GM10266 (cell line): Measurements from ENCODE around the gene SPOCK2.

ENCODE experiments used
- DNase-seq: peaks from one replicate; pipeline ENCODE4 v3.0.0; 2012; ENCODE audit errors: extremely low spot score
- TF ChIP-seq, protein P1 (sequence below): IDR thresholded peaks from 2 replicates; pipeline ENCODE4 v1.5.1; 2012; ENCODE audit warnings: mild to moderate bottlenecking, low read depth; ENCODE audit not compliant: control insufficient read depth, insufficient read depth; ENCODE audit errors: missing control alignments

The SPOCK2 gene

DNA sequence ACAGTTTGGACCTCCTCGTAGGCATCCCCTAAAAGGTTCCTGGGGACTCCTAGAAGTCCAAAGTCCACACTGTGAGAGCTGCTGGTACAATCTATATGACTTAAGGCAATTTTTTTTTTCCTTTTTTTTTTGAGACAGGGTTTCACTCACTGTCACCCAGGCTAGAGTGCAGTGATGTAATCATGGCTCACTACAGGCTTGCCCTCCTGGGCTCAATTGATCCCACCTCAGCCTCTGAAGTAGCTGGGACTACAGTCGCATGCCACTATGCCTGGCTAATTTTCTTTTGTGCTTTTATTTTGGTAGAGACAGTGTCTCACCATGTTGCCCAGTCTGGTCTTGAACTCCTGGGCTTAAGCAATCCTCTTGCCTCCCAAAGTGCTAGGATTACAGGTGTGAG lies 4.6 kb upstream of the SPOCK2 start:
- DNase-seq, result no peak
- TF ChIP-seq, protein P1, sequence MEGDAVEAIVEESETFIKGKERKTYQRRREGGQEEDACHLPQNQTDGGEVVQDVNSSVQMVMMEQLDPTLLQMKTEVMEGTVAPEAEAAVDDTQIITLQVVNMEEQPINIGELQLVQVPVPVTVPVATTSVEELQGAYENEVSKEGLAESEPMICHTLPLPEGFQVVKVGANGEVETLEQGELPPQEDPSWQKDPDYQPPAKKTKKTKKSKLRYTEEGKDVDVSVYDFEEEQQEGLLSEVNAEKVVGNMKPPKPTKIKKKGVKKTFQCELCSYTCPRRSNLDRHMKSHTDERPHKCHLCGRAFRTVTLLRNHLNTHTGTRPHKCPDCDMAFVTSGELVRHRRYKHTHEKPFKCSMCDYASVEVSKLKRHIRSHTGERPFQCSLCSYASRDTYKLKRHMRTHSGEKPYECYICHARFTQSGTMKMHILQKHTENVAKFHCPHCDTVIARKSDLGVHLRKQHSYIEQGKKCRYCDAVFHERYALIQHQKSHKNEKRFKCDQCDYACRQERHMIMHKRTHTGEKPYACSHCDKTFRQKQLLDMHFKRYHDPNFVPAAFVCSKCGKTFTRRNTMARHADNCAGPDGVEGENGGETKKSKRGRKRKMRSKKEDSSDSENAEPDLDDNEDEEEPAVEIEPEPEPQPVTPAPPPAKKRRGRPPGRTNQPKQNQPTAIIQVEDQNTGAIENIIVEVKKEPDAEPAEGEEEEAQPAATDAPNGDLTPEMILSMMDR, result no peak

DNA sequence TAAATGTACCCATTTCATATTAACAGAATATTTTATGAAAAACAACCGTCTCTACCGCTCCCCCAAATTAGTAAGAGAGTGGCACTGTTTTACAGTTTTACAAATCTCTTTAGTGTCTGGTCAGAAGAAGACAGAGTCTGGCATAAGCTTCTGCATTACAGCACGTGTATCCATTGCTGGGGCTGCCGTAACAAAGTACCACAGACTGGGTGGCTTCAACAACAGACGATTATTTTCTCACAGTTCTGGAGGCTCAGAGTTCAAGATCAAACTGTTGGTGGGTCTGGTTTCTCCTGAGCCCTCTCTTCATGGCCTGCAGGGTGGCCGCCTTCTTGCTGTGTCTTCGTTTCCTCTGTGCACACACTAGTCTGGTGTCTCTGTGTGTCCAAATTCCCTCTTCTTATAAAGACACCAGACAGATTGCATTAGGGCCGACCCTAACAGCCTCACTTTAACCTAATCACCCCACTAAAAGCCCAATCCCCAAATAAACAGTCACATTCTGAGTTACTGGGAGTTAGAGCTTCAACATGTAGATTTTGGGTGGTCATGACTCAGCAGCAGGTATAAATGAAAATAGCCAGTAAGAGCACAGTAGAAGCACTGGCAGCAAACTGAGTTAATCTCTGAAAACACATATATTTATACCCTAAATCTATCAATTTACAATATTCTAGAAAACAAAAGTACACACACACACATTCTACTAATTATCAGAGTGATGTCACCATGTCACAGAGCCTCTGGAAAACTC lies 4.0 kb upstream of the SPOCK2 start:
- TF ChIP-seq, protein P1, result no peak
- no peak for DNase-seq

DNA sequence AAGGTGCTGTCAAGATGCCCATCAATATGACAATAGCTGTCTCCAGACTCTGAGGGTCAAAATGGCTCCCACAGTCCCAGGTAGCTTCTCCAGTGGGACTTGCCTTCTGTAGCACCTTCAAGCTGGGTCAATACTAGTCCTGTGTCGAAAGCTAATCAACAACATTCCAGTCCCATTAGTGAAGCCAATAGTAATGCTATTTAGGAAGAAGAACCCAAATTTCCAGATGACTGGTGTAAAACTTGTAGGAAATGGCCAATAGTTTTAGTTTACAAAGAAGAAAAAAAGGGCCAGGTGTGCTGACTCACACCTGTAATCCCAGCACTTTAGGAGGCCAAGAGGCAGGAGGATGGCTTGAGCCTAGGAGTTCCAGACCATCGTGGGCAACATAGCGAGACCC lies 2.0 kb upstream of the SPOCK2 start:
- TF ChIP-seq, protein P1, result no peak
- DNase-seq, result peak; percentile 7

DNA sequence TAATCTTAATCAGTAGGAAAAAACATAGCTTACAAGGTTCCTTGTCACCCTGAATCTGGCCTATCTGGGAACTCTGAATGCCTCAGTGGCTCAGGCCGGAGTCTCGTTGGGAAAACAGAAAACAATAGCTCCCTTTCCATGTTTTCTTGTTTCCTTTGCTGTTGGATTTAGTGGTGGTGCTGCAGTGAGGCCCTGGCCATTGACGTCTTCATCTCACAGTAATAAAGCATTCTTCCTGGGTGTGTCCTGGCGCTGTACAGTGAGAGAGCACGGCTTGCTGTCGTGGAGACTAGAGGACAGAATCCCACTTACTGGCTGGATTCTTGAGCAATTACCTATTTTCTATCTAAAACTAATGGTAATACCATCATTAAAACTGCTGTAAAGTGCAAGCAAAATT lies 1.3 kb upstream of the SPOCK2 start:
- no peak for DNase-seq
- TF ChIP-seq, protein P1, result no peak

DNA sequence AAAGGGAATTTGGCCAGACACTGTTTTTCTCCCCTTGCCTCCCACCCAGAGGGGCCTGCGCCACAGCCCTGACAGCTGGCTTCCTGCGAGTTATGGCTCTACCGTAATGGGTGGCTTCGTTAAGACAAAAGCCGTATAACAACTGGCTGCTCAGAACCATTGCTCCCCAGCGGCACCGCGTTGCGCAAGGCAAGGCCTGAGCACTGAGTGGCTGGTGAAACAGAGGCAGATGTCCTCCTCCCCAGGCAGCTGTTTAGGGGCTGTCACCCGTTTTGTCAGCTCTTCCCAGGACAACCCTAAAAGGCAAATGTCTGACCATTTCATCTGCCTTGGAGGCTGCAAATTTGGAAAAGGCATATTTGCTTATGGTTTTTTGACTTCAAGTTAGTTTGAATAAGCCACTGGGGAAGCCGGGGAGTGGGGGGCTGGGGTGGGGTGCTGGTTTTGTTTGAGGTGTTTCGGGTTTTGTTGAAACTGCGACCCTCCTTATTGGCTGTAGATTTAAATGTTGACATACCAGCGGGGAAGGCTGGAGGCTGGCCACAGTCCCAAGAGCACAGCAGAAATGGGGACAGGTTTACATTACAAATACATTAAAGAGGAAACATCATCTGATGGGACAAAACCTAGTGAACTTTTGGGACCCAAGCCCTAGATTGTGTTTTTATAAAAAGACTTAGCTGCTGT lies 681 bp upstream of the SPOCK2 start:
- TF ChIP-seq, protein P1, result no peak
- peak; percentile 34 for DNase-seq

DNA sequence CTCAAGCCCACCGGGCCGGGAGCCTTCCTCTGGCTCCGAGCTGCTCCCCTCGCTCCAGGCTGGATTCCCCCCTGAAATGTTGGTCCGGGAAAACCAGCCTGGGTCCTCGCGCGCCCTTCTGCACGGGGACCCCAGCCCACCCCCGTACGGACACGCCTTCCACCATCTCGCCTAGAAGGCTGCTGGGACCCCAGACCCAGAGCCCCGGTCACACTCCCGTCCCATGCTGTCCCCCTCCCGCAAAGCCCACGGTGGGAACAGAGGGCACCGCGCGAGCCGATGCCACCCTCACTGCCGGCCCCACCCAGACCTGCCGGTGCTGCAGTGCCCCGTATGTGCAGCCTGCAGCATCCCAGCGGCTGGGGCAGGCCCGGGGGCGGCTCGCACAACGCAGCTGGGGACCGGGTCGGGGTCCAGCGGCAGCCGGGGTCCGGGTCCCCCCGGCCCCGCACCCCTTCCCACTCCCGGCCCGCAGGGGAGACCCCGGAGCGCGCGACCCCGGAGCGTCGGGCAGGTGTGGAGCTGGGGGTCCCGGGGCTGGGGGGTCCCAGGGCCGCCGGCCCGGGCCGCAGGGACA lies 871 bp downstream of the SPOCK2 start:
- TF ChIP-seq, protein P1, result no peak
- DNase-seq, result peak; percentile 67
